ENCODE results near the gene IRGQ. TPM values are rescaled to one million over a fixed set of nuclear protein-coding genes. Genes with fewer than 3 reads are reported as not detected.

The IRGQ gene
- total RNA-seq, 1 donor from 2014 or later = 48.6 TPM

DNA sequence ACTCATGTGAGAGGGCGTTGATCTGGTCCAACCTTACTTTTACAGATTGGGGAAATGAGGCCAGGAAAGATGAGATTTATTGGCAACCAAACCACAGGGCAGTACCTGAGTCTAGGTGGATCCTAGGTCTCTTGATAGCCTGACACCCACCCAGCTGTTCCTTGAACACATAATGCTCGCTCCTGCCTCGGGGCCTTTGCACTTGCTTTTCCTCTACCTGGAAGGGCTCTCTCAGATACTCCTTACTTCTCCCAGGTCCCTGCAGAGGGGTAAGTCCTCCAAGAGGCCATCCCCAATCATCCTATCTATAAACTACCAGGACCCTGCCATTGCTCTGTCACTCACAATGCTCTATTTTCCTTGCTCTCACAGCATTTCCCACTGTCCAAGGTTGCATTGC is 55.6 kb downstream of the IRGQ start:
- Mint-ChIP-seq H3K9me3 (ENCODE audit: unreplicated experiment) (peaks cover 6% of the 10 kb centered on the region), H3K27ac (ENCODE audit: unreplicated experiment) (no peak overlapping the region), H3K27me3 (ENCODE audit: unreplicated experiment) (peaks cover 6% of the 10 kb centered on the region), H3K4me3 (ENCODE audit: unreplicated experiment) (peak overlapping the region; percentile 26), H3K36me3 (ENCODE audit: low read depth, unreplicated experiment) (peaks cover 68% of the 10 kb centered on the region), H3K4me1 (ENCODE audit: unreplicated experiment) (peaks cover 2% of the 10 kb centered on the region)
- no peak for DNase-seq (ENCODE audit: low spot score)
- TF ChIP-seq, protein P1, sequence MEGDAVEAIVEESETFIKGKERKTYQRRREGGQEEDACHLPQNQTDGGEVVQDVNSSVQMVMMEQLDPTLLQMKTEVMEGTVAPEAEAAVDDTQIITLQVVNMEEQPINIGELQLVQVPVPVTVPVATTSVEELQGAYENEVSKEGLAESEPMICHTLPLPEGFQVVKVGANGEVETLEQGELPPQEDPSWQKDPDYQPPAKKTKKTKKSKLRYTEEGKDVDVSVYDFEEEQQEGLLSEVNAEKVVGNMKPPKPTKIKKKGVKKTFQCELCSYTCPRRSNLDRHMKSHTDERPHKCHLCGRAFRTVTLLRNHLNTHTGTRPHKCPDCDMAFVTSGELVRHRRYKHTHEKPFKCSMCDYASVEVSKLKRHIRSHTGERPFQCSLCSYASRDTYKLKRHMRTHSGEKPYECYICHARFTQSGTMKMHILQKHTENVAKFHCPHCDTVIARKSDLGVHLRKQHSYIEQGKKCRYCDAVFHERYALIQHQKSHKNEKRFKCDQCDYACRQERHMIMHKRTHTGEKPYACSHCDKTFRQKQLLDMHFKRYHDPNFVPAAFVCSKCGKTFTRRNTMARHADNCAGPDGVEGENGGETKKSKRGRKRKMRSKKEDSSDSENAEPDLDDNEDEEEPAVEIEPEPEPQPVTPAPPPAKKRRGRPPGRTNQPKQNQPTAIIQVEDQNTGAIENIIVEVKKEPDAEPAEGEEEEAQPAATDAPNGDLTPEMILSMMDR (IDR thresholded peaks at IDR 0.05; ENCODE audit: unreplicated experiment) = no peak

DNA sequence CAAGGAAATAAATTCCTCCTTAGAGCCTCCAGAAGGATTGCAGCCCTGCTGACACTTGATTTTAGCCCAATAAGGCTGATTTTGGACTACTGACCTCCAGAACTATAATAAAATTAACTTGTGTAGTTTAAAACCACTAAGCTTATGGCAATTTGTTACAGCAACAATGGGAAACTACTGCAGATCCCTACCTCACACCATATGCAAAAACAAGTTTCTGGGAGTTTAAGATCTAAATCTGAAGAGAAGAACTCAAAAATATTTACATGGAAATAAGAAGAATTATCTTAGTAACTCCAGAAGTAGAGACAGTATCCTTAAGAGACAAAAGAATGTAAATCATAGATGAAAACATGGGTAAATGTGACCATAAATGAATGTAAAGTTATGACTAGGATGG is 57.0 kb downstream of the IRGQ start:
- peaks cover 6% of the 10 kb centered on the region for H3K9me3 Mint-ChIP-seq (ENCODE audit: unreplicated experiment)
- DNase-seq (ENCODE audit: low spot score) = no peak
- peaks cover 2% of the 10 kb centered on the region for H3K4me1 Mint-ChIP-seq (ENCODE audit: unreplicated experiment)
- H3K27ac Mint-ChIP-seq (ENCODE audit: unreplicated experiment) = no peak overlapping the region
- TF ChIP-seq, protein P1 (IDR thresholded peaks at IDR 0.05; ENCODE audit: unreplicated experiment) = no peak
- H3K27me3 Mint-ChIP-seq (ENCODE audit: unreplicated experiment) = peaks cover 12% of the 10 kb centered on the region
- H3K36me3 Mint-ChIP-seq (ENCODE audit: low read depth, unreplicated experiment) = peaks cover 55% of the 10 kb centered on the region
- peak overlapping the region; percentile 88 for H3K4me3 Mint-ChIP-seq (ENCODE audit: unreplicated experiment)

DNA sequence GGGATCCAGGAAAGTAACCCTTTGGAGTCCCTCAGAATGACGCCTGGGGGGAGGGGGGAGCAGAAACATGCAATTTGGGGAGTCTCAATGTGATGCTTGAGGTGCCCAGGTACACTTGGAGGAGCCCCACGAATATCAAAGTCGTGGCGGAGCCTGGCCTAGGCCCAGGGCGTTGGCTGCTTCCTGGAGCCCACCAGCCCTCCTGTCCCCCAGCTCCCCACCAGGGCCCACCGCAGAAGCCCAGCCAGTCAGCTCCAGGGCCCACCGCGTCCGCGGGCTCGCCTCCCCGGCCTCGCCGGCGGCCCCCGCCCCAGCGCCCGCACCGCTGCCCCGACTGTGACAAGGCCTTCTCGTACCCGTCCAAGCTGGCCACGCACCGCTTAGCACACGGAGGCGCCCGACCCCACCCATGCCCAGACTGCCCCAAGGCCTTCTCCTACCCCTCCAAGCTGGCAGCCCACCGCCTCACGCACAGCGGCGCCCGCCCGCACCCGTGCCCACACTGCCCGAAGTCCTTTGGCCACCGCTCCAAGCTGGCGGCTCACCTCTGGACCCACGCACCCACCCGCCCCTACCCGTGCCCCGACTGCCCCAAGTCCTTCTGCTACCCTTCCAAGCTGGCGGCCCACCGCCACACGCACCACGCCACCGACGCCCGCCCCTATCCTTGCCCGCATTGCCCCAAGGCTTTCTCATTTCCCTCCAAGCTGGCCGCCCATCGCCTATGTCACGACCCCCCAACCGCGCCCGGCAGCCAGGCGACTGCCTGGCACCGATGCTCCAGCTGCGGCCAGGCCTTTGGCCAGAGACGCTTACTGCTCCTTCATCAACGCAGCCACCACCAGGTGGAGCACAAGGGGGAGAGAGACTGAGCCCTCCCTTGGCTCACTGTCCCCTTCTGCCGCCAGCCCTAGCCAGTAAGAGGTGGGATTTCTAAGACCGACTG is 60.8 kb downstream of the IRGQ start:
- peaks cover 2% of the 10 kb centered on the region for H3K4me1 Mint-ChIP-seq (ENCODE audit: unreplicated experiment)
- no peak overlapping the region for H3K27ac Mint-ChIP-seq (ENCODE audit: unreplicated experiment)
- H3K4me3 Mint-ChIP-seq (ENCODE audit: unreplicated experiment) = no peak overlapping the region
- TF ChIP-seq, protein P1 (IDR thresholded peaks at IDR 0.05; ENCODE audit: unreplicated experiment) = peak; percentile 40
- peaks cover 6% of the 10 kb centered on the region for H3K9me3 Mint-ChIP-seq (ENCODE audit: unreplicated experiment)
- peaks cover 29% of the 10 kb centered on the region for H3K36me3 Mint-ChIP-seq (ENCODE audit: low read depth, unreplicated experiment)
- peak; percentile 79 for DNase-seq (ENCODE audit: low spot score)
- H3K27me3 Mint-ChIP-seq (ENCODE audit: unreplicated experiment) = peaks cover 16% of the 10 kb centered on the region

Other genes starting within 250 kb of the IRGQ start
- gene CD177, start 242.4 kb downstream of the IRGQ start, total RNA-seq (ENCODE audit: unreplicated experiment) = 0.38 TPM
- not detected for gene TEX101, start 181.2 kb downstream of the IRGQ start, total RNA-seq (ENCODE audit: unreplicated experiment)
- 0.67 TPM for gene LYPD3, start 130.5 kb downstream of the IRGQ start, total RNA-seq (ENCODE audit: unreplicated experiment)
- gene PHLDB3, start 91.4 kb downstream of the IRGQ start, total RNA-seq (ENCODE audit: unreplicated experiment) = 9.6 TPM
- gene ETHE1, start 68.9 kb downstream of the IRGQ start, total RNA-seq (ENCODE audit: unreplicated experiment) = 42.9 TPM
- gene ZNF575, start 62.9 kb downstream of the IRGQ start, total RNA-seq (ENCODE audit: unreplicated experiment) = 2.3 TPM
- gene XRCC1, start 20.6 kb downstream of the IRGQ start, total RNA-seq (ENCODE audit: unreplicated experiment) = 45.1 TPM
- 3.4 TPM for gene PINLYP, start 20.3 kb downstream of the IRGQ start, total RNA-seq (ENCODE audit: unreplicated experiment)
- 10.7 TPM for gene ZNF576, start 461 bp upstream of the IRGQ start, total RNA-seq (ENCODE audit: unreplicated experiment)
- gene SRRM5, start 16.0 kb upstream of the IRGQ start, total RNA-seq (ENCODE audit: unreplicated experiment) = 0.26 TPM
- 97.7 TPM for gene ZNF428, start 23.5 kb upstream of the IRGQ start, total RNA-seq (ENCODE audit: unreplicated experiment)
- gene CADM4, start 43.7 kb upstream of the IRGQ start, total RNA-seq (ENCODE audit: unreplicated experiment) = 21.1 TPM
- gene PLAUR, start 74.0 kb upstream of the IRGQ start, total RNA-seq (ENCODE audit: unreplicated experiment) = 16.3 TPM
- gene IRGC, start 119.9 kb upstream of the IRGQ start, total RNA-seq (ENCODE audit: unreplicated experiment) = not detected
- gene SMG9, start 158.8 kb upstream of the IRGQ start, total RNA-seq (ENCODE audit: unreplicated experiment) = 38.8 TPM
- 0.28 TPM for gene KCNN4, start 184.8 kb upstream of the IRGQ start, total RNA-seq (ENCODE audit: unreplicated experiment)
- not detected for gene LYPD5, start 206.3 kb upstream of the IRGQ start, total RNA-seq (ENCODE audit: unreplicated experiment)
- 9.3 TPM for gene ZNF283, start 231.2 kb upstream of the IRGQ start, total RNA-seq (ENCODE audit: unreplicated experiment)

Measured in endothelial cell (in vitro differentiated cells).